IMR-90 (cell line): Measurements from ENCODE around the gene KRTAP5-7. TPM values are rescaled to one million over a fixed set of nuclear protein-coding genes. Genes with fewer than 3 reads are reported as not detected.

ENCODE experiments used
- ATAC-seq: fragments of 200-7000 bp; cut with Tn5 transposase; 2 replicates; pipeline ENCODE4 v1.9.1; 2020; ENCODE audit warnings: low read depth, mild to moderate bottlenecking, moderate library complexity
- BruUV-seq: library from RNA; stranded (reverse); fragments of 400-500 nt; replicated peaks from 2 replicates; lab custom pipeline; 2021; lab: Mats Ljungman, UMichigan
- CTCF ChIA-PET: fragments of 300-600 bp; formaldehyde crosslinking; extraction: SDS; loops from one replicate; lab custom pipeline; 2021; ENCODE audit warnings: antibody characterized with exemption; lab: Yijun Ruan, JAX
- POLR2A ChIA-PET: fragments of 300-600 bp; sonication (Branson Sonifier 250); formaldehyde crosslinking; loops from one replicate; lab custom pipeline; 2022; ENCODE audit warnings: antibody characterized with exemption; ENCODE audit not compliant: unreplicated experiment; lab: Charles Lee
- DNase-seq: peaks from one replicate; pipeline ENCODE4 v3.0.0; 2013
- H2AFZ ChIP-seq: replicated peaks from 2 replicates; pipeline ENCODE3; 2013; ENCODE audit warnings: low read length, mild to moderate bottlenecking; ENCODE audit not compliant: poor library complexity
- H2AK5ac ChIP-seq: 2 replicates; pipeline ENCODE4 v1.6.1; 2013; ENCODE audit warnings: low read depth, low read length, inconsistent platforms
- H2AK9ac ChIP-seq: replicated peaks from 2 replicates; pipeline ENCODE3; 2013; ENCODE audit warnings: mild to moderate bottlenecking, low read depth, low read length, moderate library complexity; ENCODE audit not compliant: poor library complexity
- H2BK120ac ChIP-seq: 2 replicates; pipeline ENCODE4 v1.6.1; 2013; ENCODE audit warnings: low read depth, low read length, inconsistent platforms
- H2BK15ac ChIP-seq: 3 replicates; pipeline ENCODE4 v1.6.1; 2013; ENCODE audit warnings: low read depth, low read length, inconsistent platforms
- H2BK20ac ChIP-seq: 2 replicates; pipeline ENCODE4 v1.6.1; 2013; ENCODE audit warnings: low read depth, mild to moderate bottlenecking, inconsistent platforms, low read length, moderate library complexity
- H2BK5ac ChIP-seq: 2 replicates; pipeline ENCODE4 v1.6.1; 2013; ENCODE audit warnings: mild to moderate bottlenecking, low read depth, low read length, inconsistent platforms; ENCODE audit not compliant: poor library complexity, severe bottlenecking
- H3K14ac ChIP-seq: replicated peaks from 2 replicates; pipeline ENCODE4 v1.6.1; 2013; ENCODE audit warnings: low read depth, low read length, inconsistent platforms
- H3K18ac ChIP-seq: 2 replicates; pipeline ENCODE4 v1.6.1; 2013; ENCODE audit warnings: low read depth, low read length, control low read depth
- H3K23ac ChIP-seq: 2 replicates; pipeline ENCODE4 v1.6.1; 2013; ENCODE audit warnings: low read depth, low read length, inconsistent platforms
- H3K27ac ChIP-seq: 2 replicates; pipeline ENCODE4 v1.5.1; 2013; ENCODE audit warnings: mild to moderate bottlenecking, control low read depth, low read length; ENCODE audit not compliant: insufficient read depth
- H3K27me3 ChIP-seq: 2 replicates; pipeline ENCODE4 v1.6.1; 2013; ENCODE audit warnings: low read length; ENCODE audit not compliant: control insufficient read depth, insufficient read depth
- H3K36me3 ChIP-seq: 2 replicates; pipeline ENCODE4 v1.6.1; 2013; ENCODE audit warnings: low read length, mixed read lengths; ENCODE audit not compliant: control insufficient read depth, insufficient read depth
- H3K4ac ChIP-seq: 2 replicates; pipeline ENCODE4 v1.6.1; 2013; ENCODE audit warnings: low read depth, low read length, inconsistent platforms
- H3K4me1 ChIP-seq: 2 replicates; pipeline ENCODE4 v1.6.1; 2013; ENCODE audit warnings: low read length, mixed read lengths; ENCODE audit not compliant: control insufficient read depth, insufficient read depth
- H3K4me2 ChIP-seq: 2 replicates; pipeline ENCODE4 v1.6.1; 2013; ENCODE audit warnings: low read depth, mild to moderate bottlenecking, control low read depth, low read length, moderate library complexity
- H3K4me3 ChIP-seq: 2 replicates; pipeline ENCODE4 v1.5.1; 2013; ENCODE audit warnings: low read depth, mild to moderate bottlenecking, control low read depth, low read length, moderate library complexity; ENCODE audit not compliant: insufficient read depth
- H3K56ac ChIP-seq: 2 replicates; pipeline ENCODE4 v1.6.1; 2013; ENCODE audit warnings: low read length, inconsistent platforms; ENCODE audit not compliant: insufficient read depth; ENCODE audit errors: extremely low read depth
- H3K79me1 ChIP-seq, 2 experiments: 2 replicates each; pipeline ENCODE4 v1.6.1; 2013; ENCODE audit warnings: low read length in 2 of 2, inconsistent platforms in 1 of 2, low read depth in 1 of 2
- H3K9ac ChIP-seq: 2 replicates; pipeline ENCODE4 v1.6.1; 2013; ENCODE audit warnings: low read depth, low read length, control low read depth
- H3K9me1 ChIP-seq: 2 replicates; pipeline ENCODE4 v1.6.1; 2013; ENCODE audit warnings: low read length, inconsistent platforms; ENCODE audit not compliant: insufficient read depth
- H3K9me3 ChIP-seq: 2 replicates; pipeline ENCODE4 v1.6.1; 2013; ENCODE audit warnings: low read length; ENCODE audit not compliant: control insufficient read depth, insufficient read depth
- H4K20me1 ChIP-seq: 2 replicates; pipeline ENCODE4 v1.6.1; 2013; ENCODE audit warnings: low read length, inconsistent platforms; ENCODE audit not compliant: insufficient read depth
- H4K5ac ChIP-seq: 2 replicates; pipeline ENCODE4 v1.6.1; 2013; ENCODE audit warnings: mild to moderate bottlenecking, low read depth, low read length, control low read depth
- H4K8ac ChIP-seq, 2 experiments: 2 replicates each; pipeline ENCODE4 v1.6.1; 2013; ENCODE audit warnings: low read depth in 2 of 2, low read length in 2 of 2, control low read depth in 1 of 2, inconsistent platforms in 1 of 2
- H4K91ac ChIP-seq: 2 replicates; pipeline ENCODE4 v1.6.1; 2013; ENCODE audit warnings: low read depth, low read length, inconsistent platforms; ENCODE audit not compliant: insufficient read depth
- BHLHE40 ChIP-seq: fragments of 150-350 bp; IDR thresholded peaks from 2 replicates; pipeline ENCODE4 v1.6.1; 2016; ENCODE audit warnings: mild to moderate bottlenecking, low read depth, low read length
- CEBPB ChIP-seq: IDR thresholded peaks from 2 replicates; pipeline ENCODE4 v1.6.1; 2012; ENCODE audit warnings: low read depth, low read length, improper control_type of control experiment
- CHD1 ChIP-seq: IDR thresholded peaks from 2 replicates; pipeline ENCODE4 v1.6.1; 2012; ENCODE audit warnings: low read depth, low read length, improper control_type of control experiment
- CTCF ChIP-seq: conservative IDR thresholded peaks from 2 replicates; pipeline ENCODE4 v1.5.1; 2012; ENCODE audit warnings: mild to moderate bottlenecking, low read depth, low read length, improper control_type of control experiment
- FOS ChIP-seq: fragments of 150-350 bp; IDR thresholded peaks from 2 replicates; pipeline ENCODE4 v1.6.1; 2016; ENCODE audit warnings: low read depth, low read length
- MAFK ChIP-seq: IDR thresholded peaks from 2 replicates; pipeline ENCODE4 v1.6.1; 2012; ENCODE audit warnings: low read depth, low read length, improper control_type of control experiment
- MAZ ChIP-seq: IDR thresholded peaks from 2 replicates; pipeline ENCODE4 v1.6.1; 2012; ENCODE audit warnings: low read depth, mild to moderate bottlenecking, low read length, improper control_type of control experiment, moderate library complexity, borderline replicate concordance
- MXI1 ChIP-seq: IDR thresholded peaks from 2 replicates; pipeline ENCODE4 v1.6.1; 2012; ENCODE audit warnings: low read depth, mild to moderate bottlenecking, low read length, moderate library complexity, borderline replicate concordance
- NFE2L2 ChIP-seq: fragments of 150-350 bp; IDR thresholded peaks from 2 replicates; pipeline ENCODE4 v1.6.1; 2016; ENCODE audit warnings: low read depth, mild to moderate bottlenecking, low read length
- POLR2A ChIP-seq: IDR thresholded peaks from 2 replicates; pipeline ENCODE4 v1.6.1; 2012; ENCODE audit warnings: mild to moderate bottlenecking, low read depth, low read length
- RAD21 ChIP-seq: IDR thresholded peaks from 2 replicates; pipeline ENCODE4 v1.6.1; 2012; ENCODE audit warnings: low read length, improper control_type of control experiment
- RCOR1 ChIP-seq: IDR thresholded peaks from 2 replicates; pipeline ENCODE4 v1.6.1; 2012; ENCODE audit warnings: mild to moderate bottlenecking, low read length, improper control_type of control experiment; ENCODE audit not compliant: insufficient replicate concordance
- RFX5 ChIP-seq: IDR thresholded peaks from 2 replicates; pipeline ENCODE4 v1.8.0; 2012; ENCODE audit warnings: low read depth, mild to moderate bottlenecking, low read length, moderate library complexity
- SMC3 ChIP-seq: fragments of 150-350 bp; IDR thresholded peaks from 2 replicates; pipeline ENCODE4 v1.6.1; 2016; ENCODE audit warnings: low read depth, mild to moderate bottlenecking, antibody characterized with exemption, low read length, moderate library complexity
- USF2 ChIP-seq: fragments of 150-350 bp; IDR thresholded peaks from 2 replicates; pipeline ENCODE4 v1.6.1; 2017; ENCODE audit warnings: mild to moderate bottlenecking, antibody characterized with exemption, low read length, low read depth
- WGBS, 2 experiments: methylation state at CpG; one replicate each; pipeline versions ENCODE4 v1.1.5 to v1.1.7; 2013; ENCODE audit warnings: missing lambda C conversion rate in 2 of 2; ENCODE audit not compliant: insufficient read length in 1 of 2; ENCODE audit errors: extremely low coverage in 2 of 2; 5-methylcytosine and 5-hydroxymethylcytosine counted together
- dilution Hi-C: fragments of 300-500 bp; cut with HindIII; formaldehyde crosslinking; loops from one replicate; pipeline ENCODE4 v1.14.3; 2018; ENCODE audit warnings: low sequenced_read_pairs; ENCODE audit not compliant: unreplicated experiment
- in situ Hi-C: fragments of 300-500 bp; cut with MboI; formaldehyde crosslinking; loops from 3 replicates; pipeline ENCODE4 v1.14.3; 2019; ENCODE audit warnings: low sequenced_read_pairs, inconsistent platforms, mixed read lengths
- intact Hi-C: fragments of 100-400 bp; cut with micrococcal nuclease; formaldehyde crosslinking; loops from 2 replicates; pipeline ENCODE4 v1.10.0; 2022
- polyA plus RNA-seq, 3 experiments: library from polyadenylated mRNA; depleted of rRNA; stranded (reverse); fragments of >200 nt; gene quantifications; 2 replicates each; pipeline ENCODE4 v1.2.3, GENCODE V29; 2012; ENCODE audit warnings: low replicate concordance in 1 of 3
- total RNA-seq: library from RNA; depleted of rRNA; stranded (reverse); fragments of >200 nt; gene quantifications from 2 replicates; pipeline ENCODE4 v1.2.3, GENCODE V29; 2012
- TF ChIP-seq, protein P1 (sequence below): fragments of 150-350 bp; IDR thresholded peaks from 2 replicates; pipeline ENCODE4 v1.6.1; 2016; ENCODE audit warnings: low read depth, mild to moderate bottlenecking, low read length, moderate library complexity, borderline replicate concordance

The KRTAP5-7 gene
- total and polyA plus RNA-seq, 2 of the 4 experiments (the other 2 are of a cell fraction): not detected

- Histone ChIP-seq H3K9me3 (no peaks in the 10 kb centered on the region), H3K4me2 (no peak overlapping the region), H4K20me1 (no peaks in the 10 kb centered on the region; the same call in 1 of the 2 replicates), H3K27me3 (no peaks in the 10 kb centered on the region), H4K5ac (no peak overlapping the region), H2BK20ac (no peak overlapping the region), H3K23ac (no peak overlapping the region), H3K9me1 (peaks cover 29% of the 10 kb centered on the region), H3K4me1 (peaks cover 11% of the 10 kb centered on the region; the same call in 1 of the 2 replicates), H2AFZ (peak overlapping the region; percentile 14), H3K4ac (no peak overlapping the region), H3K27ac (no peak overlapping the region), H2BK120ac (no peak overlapping the region), H3K56ac (no peak overlapping the region), H3K36me3 (peaks cover 63% of the 10 kb centered on the region), H2AK9ac (no peak overlapping the region), H2BK5ac (no peak overlapping the region), H3K9ac (no peak overlapping the region), H3K79me1 (peaks cover 0 to 4% of the 10 kb centered on the region in 2 experiments; a peak in 1 of 4 replicates), H3K18ac (no peak overlapping the region), H2AK5ac (no peak overlapping the region), H4K91ac (no peak overlapping the region), H3K4me3 (no peak overlapping the region), H3K14ac (no peak overlapping the region), H2BK15ac (no peak overlapping the region), H4K8ac (no peak overlapping the region)
- TF ChIP-seq MAFK (no peak), USF2 (no peak), RFX5 (no peak), MXI1 (no peak), NFE2L2 (no peak), CHD1 (no peak), FOS (no peak), CTCF (no peak), POLR2A (no peak), MAZ (no peak), RAD21 (no peak), SMC3 (no peak), CEBPB (no peak), BHLHE40 (no peak), RCOR1 (no peak)
- TF ChIP-seq, protein P1, sequence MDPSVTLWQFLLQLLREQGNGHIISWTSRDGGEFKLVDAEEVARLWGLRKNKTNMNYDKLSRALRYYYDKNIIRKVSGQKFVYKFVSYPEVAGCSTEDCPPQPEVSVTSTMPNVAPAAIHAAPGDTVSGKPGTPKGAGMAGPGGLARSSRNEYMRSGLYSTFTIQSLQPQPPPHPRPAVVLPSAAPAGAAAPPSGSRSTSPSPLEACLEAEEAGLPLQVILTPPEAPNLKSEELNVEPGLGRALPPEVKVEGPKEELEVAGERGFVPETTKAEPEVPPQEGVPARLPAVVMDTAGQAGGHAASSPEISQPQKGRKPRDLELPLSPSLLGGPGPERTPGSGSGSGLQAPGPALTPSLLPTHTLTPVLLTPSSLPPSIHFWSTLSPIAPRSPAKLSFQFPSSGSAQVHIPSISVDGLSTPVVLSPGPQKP: no peak
- no TSS peak for BruUV-seq
- POLR2A ChIA-PET: no interaction called here
- 91% methylated on average over 1 of the region's 1 CpG; no CpG with 5 or more reads in 1 of the 2 experiments for WGBS, 2 experiments
- dilution Hi-C loops (no loop called here), intact Hi-C loops (no loop called here), in situ Hi-C loops (no loop called here)
- CTCF ChIA-PET: no interaction called here
- ATAC-seq: no peak
- DNase-seq: no peak
Measured at GRCh38 chr11:71486320-71486719, 40.7 kb upstream of the KRTAP5-7 start.
